Measurements from ENCODE around the gene CA6.
"Not testable (repeated sequence)": the region's sequence is repeated elsewhere in the genome, so short reads cannot be mapped to it uniquely, and the experiment has no call there.

The CA6 gene

DNA sequence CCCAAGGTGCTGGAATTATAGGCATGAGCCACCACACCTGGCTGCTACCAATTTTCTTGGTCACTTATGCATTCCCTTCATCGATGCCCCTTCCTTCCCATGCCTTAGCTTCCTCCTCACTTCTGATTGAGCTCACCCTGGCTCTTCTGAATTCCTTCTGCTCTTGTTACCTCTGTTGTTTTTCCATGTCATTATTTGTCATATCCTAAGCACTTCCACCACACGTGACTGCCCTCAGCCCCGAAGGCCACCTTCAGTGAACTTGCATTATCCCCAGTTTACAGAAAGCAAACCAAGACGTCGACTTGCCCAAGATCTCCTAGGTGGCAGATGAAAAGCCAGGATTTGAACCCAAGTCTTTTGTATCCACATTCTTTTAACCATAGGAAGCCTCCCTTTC lies 30.7 kb downstream of the CA6 start:
- DNase-seq = no peak

DNA sequence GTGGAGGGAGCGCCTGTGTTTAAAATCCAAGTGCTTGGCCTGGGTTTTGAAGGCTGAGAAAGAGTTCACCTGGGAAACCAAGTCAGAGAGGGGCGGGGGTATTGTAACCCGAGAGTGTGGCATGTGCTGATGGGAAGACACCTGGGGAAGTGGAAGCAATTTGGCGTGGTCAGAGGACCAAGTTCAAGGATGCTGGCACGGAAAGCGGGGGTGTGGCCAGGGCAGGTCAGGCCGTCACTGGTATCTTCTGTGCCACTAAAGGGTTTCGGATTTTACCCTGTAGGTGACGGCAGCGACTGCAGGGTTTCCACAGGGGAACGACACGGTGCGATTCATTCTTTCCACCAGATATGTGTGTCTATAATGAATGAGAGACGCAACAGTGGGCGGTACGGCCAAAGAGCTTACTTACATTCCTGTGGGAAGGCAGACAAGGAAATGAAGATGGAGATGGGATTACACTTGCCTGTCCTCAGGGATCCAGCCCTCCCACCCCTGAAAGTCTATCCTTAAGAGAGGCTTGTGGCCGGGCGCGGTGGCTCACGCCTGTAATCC lies 31.3 kb downstream of the CA6 start:
- DNase-seq = no peak

DNA sequence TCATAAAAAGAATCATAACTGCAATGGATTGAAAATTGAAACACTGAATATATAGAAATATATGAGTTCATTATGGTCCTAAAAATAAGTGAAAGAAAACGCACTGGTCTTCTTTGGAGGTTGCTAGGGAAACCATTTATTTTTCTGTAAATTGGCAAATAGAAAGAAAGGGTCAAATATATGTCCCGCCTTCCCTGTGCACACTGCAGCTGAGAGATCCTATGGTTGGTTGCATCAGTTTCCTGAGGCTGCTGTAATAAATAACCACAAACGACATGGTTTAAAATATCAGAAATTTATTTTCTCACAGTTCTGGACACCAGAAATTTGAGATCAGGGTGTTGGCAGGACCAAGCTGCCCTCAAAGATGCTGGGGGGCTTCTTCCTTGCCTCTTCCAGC lies 35.0 kb downstream of the CA6 start:
- no peak for DNase-seq

DNA sequence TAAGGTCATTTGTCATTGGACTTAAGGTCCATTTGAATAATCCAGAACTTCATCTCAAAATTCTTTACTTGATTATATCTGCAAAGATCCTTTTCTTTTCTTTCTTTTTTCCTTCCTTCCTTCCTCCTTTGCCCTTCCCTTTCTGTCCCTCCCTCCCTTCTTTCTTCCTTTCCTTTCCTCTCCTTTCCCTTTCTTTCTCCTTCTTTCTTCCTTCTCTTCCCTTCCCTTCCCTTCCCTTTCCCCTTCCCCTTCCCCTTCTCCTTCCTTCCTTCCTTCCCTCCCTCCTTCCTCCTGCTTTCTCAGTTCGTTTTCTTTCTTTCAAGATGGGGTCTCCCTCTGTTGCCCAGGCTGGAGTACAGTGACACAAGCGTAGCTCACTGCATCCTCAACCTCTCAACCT lies 35.5 kb downstream of the CA6 start:
- no peak for DNase-seq

DNA sequence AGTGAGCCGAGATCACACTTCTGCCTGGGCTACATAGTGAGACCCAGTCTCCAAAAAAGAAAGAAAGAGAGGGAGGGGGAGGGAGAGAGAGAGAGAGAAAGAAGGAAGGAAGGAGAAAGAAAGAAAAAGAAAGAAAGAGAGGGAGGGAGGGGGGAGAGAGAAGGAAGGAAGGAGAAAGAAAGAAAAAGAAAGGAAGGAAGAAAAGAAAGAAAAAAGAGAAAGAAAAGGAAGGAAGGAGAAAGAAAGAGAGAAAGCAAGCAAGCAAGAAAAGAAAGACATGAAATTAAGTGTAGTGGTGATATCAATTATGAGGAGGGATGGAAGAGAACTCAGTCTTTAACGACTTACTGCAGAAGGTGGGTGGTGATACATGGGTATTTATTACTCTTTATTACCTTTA lies 38.5 kb downstream of the CA6 start:
- DNase-seq = no peak

DNA sequence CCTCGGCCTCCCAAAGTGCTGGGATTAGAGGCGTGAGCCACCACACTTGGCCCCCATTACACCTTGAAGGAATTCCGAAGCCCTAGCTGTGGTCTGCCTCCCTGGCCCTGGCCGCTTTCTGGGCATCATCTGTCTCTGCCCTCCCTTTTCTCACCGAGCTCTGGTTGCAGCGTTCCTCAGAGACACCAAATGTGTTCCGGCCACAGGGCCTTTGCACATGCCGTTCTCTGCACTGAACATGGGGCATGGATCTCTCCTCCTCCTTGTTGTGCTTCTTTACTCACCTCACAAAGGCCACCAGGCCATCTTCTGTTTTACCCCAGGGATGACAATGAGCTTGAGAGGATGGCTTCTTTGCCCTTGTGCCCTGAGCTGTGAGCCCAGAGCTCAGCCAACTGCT lies 39.3 kb downstream of the CA6 start:
- DNase-seq = no peak

DNA sequence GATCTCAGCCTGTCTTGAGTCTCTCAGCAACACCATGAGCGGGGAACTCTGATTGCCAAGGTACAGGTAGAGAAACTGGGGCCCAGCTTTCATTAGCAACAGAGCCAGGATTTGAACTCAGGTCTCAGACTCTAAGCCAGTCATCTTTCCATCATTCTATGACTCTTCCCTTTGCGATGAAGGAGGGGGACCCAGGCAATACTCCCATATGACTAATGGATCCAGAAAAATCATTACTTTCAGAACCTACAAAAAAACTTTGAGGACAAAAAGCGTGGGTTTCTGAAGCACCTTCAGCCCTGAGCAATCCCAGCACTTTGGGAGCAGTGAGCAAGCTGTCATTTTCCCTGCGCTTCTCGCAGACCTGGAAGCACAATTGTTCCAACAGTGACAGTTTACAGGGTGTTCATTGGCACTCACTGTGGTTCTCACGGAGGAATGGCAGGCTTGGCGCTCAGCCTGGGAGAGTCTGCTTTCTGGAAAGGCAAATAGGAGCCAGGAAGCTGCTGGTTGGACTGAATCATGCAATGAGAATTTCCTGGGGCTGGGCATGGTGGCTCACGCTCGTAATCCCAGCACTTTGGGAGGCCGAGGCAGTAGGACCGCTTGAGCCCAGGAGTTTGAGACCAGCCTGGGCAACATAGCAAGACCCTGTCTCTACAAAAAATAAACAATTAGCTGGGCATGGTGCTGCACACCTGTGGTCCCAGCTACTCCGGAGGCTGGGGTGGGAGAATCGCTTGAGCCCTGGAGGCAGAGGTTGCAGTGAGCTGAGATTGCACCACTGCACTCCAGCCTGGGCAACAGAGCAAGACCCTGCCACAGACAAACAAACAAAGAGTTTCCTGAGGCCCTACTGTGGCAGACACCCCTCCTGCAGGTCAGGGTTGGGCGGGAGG lies 40.5 kb downstream of the CA6 start:
- no peak for DNase-seq

DNA sequence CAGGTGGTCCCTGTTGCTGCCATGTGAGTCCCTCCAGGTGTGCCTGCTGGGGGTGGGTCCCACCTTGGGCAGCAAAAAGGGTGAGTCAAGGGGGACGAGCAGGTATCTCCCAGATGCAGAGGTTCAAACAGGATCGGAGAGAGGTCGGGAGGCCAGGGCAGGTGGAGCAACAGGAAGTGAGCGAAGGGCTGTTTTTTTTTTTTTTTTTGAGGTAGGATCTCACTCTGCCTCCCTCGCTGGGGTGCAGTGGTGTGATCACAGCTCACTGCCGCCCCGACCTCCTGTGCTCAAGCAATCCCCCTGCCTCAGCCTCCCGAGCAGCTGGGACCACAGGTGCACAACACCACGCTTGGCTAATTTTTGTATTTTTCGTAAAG lies 41.1 kb downstream of the CA6 start:
- DNase-seq = no peak

DNA sequence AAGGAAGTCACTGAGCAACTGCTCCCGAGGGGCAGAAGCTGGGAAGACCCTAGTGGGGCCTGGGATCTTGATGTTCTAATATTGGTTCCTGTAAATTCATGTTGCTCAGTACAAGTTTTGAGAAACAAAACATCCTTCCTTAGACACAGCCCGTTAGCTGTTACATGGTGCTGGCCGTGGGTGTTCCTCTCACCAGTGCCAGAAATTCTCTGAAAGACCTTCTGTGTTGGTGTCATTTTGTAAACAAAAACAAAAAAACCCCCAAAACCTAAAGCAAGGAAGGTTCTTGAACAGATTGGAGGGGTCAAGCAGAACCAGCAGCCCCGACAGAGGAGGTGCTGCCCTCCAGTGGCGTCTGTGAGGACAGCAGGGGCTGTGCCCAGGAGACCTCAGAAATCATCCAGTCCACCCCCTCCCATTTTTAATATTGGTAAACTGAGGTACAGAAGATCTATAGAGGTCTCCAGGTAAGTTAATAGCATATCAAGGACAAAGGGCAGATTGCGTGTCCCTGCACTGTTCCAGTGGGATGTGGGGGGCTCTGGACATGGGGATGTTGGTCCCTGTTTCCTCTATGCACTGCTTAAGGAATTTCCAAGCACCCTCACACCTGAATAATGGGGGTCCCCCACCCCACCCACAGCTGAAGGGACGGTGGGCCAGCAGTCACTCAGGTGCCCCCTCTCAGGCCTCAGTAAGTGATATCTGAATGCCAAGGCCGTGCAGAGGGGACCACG lies 42.4 kb downstream of the CA6 start:
- peak; percentile 56 for DNase-seq

DNA sequence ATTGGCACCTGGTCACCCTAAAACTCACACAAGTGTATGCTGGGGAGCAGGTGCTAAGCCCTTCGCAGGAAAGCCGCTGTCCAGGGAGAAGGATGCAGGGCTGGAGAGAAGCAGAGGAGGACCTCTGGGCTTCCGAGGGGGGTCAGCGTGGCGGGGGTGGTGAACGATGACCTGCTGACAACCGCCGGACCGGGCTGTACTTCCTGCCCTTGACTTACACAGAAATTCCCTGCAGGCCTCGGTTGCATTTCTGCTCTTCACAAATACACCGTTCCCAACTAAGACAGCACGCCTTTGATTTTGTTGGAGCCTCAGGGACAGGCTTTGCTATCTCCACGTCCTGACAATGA lies 42.9 kb downstream of the CA6 start:
- DNase-seq = no peak

DNA sequence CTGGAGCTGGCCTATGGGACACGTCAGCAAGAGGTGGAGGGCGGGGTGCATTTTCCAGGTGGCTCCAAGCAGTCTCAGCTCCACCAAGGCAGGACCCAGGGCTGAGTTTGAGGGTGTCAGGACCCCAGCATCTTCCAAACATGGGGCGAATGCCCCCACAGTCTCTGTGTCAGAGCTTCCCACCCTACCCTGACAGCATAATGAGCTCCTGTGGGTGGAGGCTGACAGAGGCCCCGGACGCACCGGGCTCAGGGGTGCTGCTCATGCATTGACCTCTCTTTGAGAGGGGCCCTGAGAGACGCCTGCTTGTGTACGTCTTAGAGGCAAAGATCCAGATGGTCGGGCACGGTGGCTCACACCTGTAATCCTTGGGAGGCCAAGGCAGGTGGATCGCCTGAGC lies 43.4 kb downstream of the CA6 start:
- no peak for DNase-seq

DNA sequence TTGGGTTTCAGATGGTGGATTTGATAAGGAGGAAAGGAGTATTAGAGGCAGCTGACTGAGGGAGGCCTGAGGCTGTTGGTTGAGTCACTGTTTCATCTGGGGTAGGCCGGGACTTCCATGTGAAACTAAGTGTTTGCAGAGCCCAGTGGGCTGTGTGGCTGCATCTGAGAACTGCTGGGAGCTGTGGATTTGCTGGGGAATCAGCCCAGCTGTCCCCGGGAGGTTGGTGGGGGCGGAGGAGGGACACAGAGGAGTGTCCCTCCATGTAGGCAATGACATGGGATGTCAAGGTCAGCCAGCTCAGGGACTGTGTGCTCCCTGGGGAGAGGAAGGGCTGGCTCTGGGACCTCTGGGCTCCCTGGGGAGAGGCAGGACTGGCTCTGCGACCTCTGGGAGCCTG lies 44.2 kb downstream of the CA6 start:
- DNase-seq = no peak

DNA sequence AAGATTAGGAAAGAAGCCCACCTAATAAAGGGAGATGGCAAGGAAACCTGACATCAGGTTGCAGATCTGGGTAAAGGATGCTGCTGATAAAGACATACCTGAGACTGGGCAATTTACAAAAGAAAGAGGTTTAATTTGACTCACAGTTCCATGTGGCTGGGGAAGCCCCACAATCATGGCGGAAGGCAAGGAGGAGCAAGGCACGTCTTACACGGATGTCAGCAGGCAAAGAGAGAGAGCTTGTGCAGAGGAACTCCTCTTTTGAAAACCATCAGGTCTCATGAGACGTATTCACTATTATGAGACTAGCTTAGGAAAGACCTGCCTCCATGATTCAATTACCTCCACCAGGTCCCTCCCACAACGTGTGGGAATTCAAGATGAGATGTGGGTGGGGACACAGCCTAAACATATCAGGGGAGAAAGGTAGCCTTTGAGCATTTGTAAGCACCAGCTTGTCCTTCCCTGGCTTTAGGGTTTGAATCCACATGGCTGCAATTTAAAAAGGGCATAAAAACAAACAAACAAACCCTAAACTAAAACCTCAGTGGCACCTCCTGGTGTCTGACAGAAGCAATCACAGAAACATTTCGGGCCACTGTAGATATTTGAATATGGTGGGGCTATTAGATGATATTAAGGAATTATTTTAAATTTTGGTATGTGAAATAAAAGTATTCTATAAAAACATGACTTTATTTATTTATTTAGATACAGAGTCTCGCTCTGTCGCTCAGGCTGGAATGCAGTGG lies 47.4 kb downstream of the CA6 start:
- no peak for DNase-seq

DNA sequence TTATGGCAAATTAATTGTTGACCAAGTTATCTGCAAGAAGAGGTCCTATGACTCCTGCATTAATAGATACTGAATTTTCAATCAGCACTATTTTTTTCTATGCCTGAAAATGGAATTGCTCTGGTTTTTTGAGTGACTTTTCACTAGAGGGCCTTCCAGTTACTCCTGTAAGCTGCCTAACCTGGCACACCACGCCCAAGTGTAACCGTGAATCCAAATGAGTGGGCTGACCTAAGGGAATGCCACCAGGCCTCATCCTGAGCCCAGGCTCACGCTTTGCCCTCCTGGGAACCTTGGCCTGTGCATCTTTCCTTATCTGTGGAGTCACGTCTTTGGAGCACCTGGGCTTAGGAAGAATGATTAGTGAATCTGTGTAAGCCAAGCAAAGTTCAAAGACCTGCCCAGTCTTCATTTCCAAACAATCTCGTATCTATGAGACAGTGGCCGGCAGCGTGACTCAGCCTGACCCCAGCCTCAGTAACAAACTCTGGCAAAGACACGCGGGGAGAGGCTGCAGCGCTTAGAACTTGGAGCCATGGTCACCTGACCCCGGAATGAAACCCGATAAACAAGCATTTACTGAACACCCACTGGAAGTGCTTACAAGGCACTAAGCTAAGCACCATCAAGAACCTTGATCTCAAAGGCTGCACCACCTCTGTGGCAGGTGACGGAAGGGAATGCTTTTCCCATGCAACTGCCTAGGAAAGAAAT lies 48.5 kb downstream of the CA6 start:
- not testable (repeated sequence) for DNase-seq

DNA sequence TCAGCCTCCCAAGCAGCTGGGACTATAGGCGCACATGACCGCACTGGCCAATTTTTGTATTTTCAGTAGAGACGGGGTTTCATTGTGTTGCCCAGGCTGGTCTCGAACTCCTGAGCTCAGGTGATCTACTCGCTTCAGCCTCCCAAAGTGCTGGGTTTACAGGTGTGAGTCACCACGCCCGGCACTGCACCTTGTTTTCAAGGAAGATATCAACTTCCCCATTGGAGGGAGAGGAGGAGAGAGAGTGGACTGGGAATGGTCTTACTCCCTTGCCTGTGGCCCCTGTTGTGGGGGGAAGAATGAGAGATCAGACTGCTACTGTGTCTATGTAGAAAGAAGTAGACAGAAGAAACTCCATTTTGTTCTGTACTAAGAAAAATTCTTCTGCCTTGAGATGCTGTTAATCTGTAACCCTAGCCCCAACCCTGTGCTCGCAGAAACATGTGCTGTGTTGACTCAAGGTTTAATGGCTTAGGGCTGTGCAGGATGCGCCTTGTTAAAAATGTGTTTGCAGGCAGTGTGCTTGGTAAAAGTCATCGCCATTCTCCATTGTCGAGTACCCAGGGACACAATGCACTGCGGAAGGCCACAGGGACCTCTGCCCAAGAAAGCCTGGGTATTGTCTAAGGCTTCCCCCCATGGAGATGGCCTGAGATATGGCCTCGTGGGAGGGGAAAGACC lies 56.0 kb downstream of the CA6 start:
- DNase-seq = peak; percentile 51

DNA sequence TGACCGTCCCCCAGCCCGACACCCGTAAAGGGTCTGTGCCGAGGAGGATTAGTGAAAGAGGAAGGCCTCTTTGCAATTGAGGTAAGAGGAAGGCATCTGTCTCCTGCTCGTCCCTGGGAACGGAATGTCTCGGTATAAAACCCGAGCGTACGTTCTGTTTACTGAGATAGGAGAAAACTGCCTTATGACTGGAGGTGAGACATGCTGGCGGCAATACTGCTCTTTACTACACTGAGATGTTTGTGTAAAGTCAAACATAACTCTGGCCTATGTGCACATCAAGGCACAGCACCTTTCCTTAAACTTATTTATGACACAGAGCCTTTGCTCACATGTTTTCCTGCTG lies 56.5 kb downstream of the CA6 start:
- peak; percentile 51 for DNase-seq

DNA sequence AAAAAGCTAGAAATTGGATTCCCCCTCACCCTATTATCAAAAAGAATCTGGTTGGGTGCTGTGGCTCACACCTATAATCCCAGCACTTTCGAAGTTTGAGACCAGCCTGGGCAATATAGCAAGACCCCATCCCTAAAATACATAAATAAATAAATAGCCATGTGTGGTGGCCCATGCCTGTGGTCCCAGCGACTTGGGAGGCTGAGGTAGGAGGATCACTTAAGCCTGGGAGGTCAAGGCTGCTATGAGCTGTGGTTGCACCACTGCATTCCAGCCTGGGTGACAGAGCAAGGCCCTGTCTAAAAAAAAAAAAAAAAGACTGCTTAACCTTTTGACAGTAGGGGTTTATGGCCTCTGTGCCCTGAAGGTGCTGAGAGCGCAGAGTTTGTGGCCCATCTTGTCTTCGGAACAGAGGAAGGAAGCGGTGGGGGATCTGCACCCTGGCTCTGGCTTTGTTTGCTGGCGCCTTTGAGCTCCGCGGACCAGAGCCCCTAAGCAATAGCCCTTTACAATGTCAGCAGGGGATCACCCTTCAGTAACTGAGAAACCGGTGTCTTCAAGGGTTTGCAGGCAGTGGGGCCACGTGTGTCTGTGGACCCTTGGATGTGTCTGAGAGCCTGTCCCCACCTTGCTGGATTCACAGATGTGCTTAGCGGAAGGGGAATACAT lies 58.5 kb downstream of the CA6 start:
- DNase-seq = no peak

DNA sequence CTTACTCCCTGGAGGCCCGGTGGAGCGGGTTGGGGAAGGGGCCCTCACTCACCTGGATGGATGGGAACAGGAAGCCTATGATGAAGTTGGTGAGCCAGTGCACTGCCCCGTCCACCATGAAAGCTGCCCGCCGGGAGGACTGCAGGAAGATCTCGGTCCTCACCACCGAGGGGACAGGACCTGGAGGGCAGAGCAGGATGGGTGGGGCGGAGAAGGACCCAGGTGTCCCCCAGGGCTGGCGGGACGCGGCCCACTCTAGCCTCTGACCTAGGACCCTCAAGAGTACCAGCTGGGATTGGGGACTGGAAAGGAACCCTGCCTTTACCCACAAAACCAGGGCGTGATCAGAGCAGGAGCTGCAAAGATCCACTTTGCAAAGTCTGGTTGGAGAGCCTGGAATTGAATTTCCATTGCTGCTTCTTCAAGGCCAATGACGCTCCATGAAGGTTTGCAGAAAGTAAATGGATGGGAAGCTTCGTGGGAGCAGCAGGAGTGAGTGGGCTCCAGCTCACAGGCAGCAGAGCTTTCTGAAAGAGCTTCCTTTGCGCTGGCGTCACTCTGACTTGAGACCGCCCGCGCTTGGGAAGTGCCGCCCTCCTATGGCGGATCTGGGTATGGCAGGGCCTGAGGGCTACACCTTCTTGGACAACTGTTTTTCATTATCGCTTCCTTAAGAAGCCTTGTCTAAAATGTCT lies 59.2 kb downstream of the CA6 start:
- DNase-seq = peak; percentile 86

DNA sequence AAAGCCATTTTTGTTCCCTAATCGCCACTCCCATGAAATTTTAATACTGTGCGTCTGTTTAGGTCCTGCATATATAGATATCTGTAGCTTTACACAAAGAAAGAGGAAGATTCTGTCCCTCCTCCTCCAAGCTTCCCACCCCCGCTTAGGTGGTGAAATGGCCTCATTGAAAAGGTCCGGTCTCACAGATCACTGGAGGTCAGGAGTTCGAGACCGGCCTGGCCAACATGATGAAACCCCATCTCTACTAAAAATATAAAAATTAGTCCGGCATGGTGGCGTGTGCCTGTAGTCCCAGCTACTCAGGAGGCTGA lies 59.7 kb downstream of the CA6 start:
- no peak for DNase-seq

DNA sequence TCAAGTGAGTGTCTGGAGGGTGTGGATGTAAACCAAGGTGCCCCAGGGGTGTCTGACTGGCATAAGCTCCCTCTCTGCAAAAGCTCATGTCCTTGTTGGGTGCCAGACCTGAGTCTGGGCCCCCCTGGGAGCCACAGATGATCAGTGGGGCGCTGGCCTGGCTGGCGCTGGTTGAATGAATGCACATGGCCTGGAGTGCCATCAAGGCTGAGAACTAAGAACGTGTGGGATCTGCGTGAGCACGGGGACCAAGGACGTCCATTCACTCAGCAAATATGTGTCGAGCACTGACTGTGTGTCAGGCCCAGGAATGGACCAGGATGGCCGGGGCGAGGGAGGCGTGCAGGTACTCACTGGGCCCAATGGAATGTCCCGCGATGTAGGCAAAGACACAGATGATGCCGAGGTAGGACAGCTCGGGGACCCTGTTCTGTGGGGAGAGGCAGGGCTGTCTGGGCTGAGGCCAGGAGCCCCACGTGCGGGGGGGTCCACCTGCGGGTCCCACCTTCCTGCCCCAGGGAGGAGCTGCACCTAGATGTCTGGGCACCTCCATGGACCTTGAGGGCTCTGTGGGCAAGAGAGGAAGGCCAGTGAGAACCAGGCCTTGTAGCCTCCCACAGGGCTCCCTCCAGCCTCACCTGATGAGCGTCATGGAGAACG lies 61.4 kb downstream of the CA6 start:
- no peak for DNase-seq

DNA sequence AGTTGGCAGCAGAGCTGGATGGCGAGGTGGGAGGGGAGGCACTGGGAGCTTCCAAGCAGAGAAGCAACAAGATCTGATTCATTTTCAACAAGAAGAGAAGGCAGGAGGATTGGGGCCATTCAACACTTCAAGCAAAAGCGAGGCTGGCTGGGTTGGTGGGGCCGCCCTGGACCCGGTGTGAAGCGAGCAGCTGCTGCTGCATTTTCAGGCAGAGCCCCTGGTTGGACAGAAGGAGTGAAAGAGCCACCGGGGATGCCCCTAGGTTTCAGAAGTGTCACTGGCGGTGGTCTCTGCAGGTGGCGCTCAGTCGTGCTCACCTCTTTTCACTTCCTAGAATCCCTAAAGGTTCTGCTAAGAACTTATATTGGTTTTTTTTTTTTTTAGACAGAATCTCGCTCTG lies 62.6 kb downstream of the CA6 start:
- DNase-seq = no peak

Measured in NCI-H82 (cell line).